Sigmoid colon (tissue), 4 donors: Measurements from ENCODE around the gene PEX11B.

Source experiments
- CTCF ChIP-seq, 4 experiments: fragments of 450-650 bp in 3 of 4; fragments of 200-600 bp in 1 of 4; IDR thresholded peaks; one replicate each; pipeline ENCODE4 v1.5.1; 2016 to 2019; ENCODE audit warnings: antibody characterized with exemption in 4 of 4, mild to moderate bottlenecking in 3 of 4, moderate library complexity in 2 of 4
- EP300 ChIP-seq, 4 donors: sonication (generic); formaldehyde crosslinking; IDR thresholded peaks; one replicate each; pipeline ENCODE4 v1.6.1; 2017; ENCODE audit warnings: antibody characterized with exemption in 4 of 4
- POLR2A ChIP-seq, 2 donors: fragments of 450-650 bp; IDR thresholded peaks; one replicate each; pipeline ENCODE4 v1.6.1; 2016; ENCODE audit warnings: antibody characterized with exemption in 2 of 2, mild to moderate bottlenecking in 2 of 2, moderate library complexity in 2 of 2
- POLR2AphosphoS5 ChIP-seq, 4 donors: sonication (generic); formaldehyde crosslinking; IDR thresholded peaks; one replicate each; pipeline ENCODE4 v1.6.1; 2017; ENCODE audit warnings: antibody characterized with exemption in 4 of 4

GRCh38 chr1:145887631-145888030, 30.9 kb downstream of the PEX11B start:
- TF ChIP-seq EP300 (IDR thresholded peaks at IDR 0.05) (no peak), CTCF (IDR thresholded peaks at IDR 0.05) (no peak), POLR2A (IDR thresholded peaks at IDR 0.05) (no peak), POLR2AphosphoS5 (IDR thresholded peaks at IDR 0.05) (no peak)
